Hepatocyte (in vitro differentiated cells): Measurements from ENCODE around the gene ANGPTL4. TPM values are rescaled to one million over a fixed set of nuclear protein-coding genes. Genes with fewer than 3 reads are reported as not detected.

Experiments
- DNase-seq: peaks from one replicate; pipeline ENCODE4 v3.0.0-alpha.2; 2016; ENCODE audit warnings: low spot score
- H2AFZ ChIP-seq: fragments of 200-600 bp; sonication (generic); 2 replicates; pipeline ENCODE4 v1.6.0; 2016; ENCODE audit warnings: antibody characterized with exemption, mild to moderate bottlenecking
- H3K27ac ChIP-seq: fragments of 200-600 bp; sonication (generic); 2 replicates; pipeline ENCODE4 v1.5.1; 2016; ENCODE audit warnings: mild to moderate bottlenecking
- H3K27me3 ChIP-seq: fragments of 200-600 bp; sonication (generic); 2 replicates; pipeline ENCODE4 v1.6.1; 2016
- H3K36me3 ChIP-seq: fragments of 200-600 bp; sonication (generic); replicated peaks from 2 replicates; pipeline ENCODE4 v1.5.1; 2016; ENCODE audit warnings: low read depth; ENCODE audit not compliant: insufficient read depth
- H3K4me1 ChIP-seq: fragments of 200-600 bp; sonication (generic); 2 replicates; pipeline ENCODE4 v1.5.1; 2016; ENCODE audit warnings: mild to moderate bottlenecking, moderate library complexity; ENCODE audit not compliant: insufficient read depth
- H3K4me2 ChIP-seq: fragments of 200-600 bp; sonication (generic); 2 replicates; pipeline ENCODE4 v1.6.0; 2016
- H3K4me3 ChIP-seq: fragments of 200-600 bp; sonication (generic); 2 replicates; pipeline ENCODE4 v1.5.1; 2016; ENCODE audit warnings: mild to moderate bottlenecking
- H3K79me2 ChIP-seq: fragments of 200-600 bp; sonication (generic); 2 replicates; pipeline ENCODE4 v1.6.0; 2017; ENCODE audit warnings: mild to moderate bottlenecking
- H3K9me2 ChIP-seq: fragments of 200-600 bp; sonication (generic); replicated peaks from 2 replicates; pipeline ENCODE4 v1.6.0; 2017; ENCODE audit warnings: mild to moderate bottlenecking; ENCODE audit not compliant: insufficient read depth
- H3K9me3 ChIP-seq: fragments of 200-600 bp; sonication (generic); 2 replicates; pipeline ENCODE4 v1.5.1; 2016; ENCODE audit warnings: low read depth, mild to moderate bottlenecking
- H4K20me1 ChIP-seq: fragments of 200-600 bp; sonication (generic); 2 replicates; pipeline ENCODE4 v1.6.0; 2016; ENCODE audit warnings: mild to moderate bottlenecking; ENCODE audit not compliant: insufficient read depth, poor library complexity, severe bottlenecking
- CTCF ChIP-seq: fragments of 200-600 bp; sonication (generic); IDR thresholded peaks from 2 replicates; pipeline ENCODE4 v1.5.1; 2016; ENCODE audit warnings: antibody characterized with exemption, mild to moderate bottlenecking; ENCODE audit not compliant: poor library complexity
- EZH2 ChIP-seq: fragments of 200-600 bp; sonication (generic); IDR thresholded peaks from 2 replicates; pipeline ENCODE4 v1.6.1; 2016; ENCODE audit warnings: antibody characterized with exemption, mild to moderate bottlenecking, borderline replicate concordance
- EZH2phosphoT487 ChIP-seq: fragments of 200-600 bp; sonication (generic); IDR thresholded peaks from one replicate; pipeline ENCODE4 v1.6.1; 2018; ENCODE audit warnings: antibody characterized with exemption, mild to moderate bottlenecking, low read depth, moderate library complexity; ENCODE audit not compliant: unreplicated experiment, severe bottlenecking
- WGBS: methylation state at CpG from one replicate; pipeline ENCODE4 v1.1.6; 2016; ENCODE audit warnings: low lambda C conversion rate; ENCODE audit errors: missing lambda C conversion rate; 5-methylcytosine and 5-hydroxymethylcytosine counted together
- polyA plus RNA-seq: library from polyadenylated mRNA; unstranded; fragments of >200 nt; fragmentation: Nextera tagmentation; extraction: Ambion mirVana; gene quantifications from 2 replicates; pipeline ENCODE4 v1.2.1, GENCODE V29; 2016
- total RNA-seq: library from RNA; depleted of rRNA; stranded (reverse); fragments of >200 nt; gene quantifications from 2 replicates; pipeline ENCODE4 v1.2.3, GENCODE V29; 2014

The ANGPTL4 gene
- total and polyA plus RNA-seq, 2 experiments from 2014 or later = 14.7 to 23.4 TPM

GRCh38 chr19:8336660-8337059, 27.3 kb upstream of the ANGPTL4 start:
- H2AFZ ChIP-seq = no peak overlapping the region
- H3K4me3 ChIP-seq = no peak overlapping the region
- no peak overlapping the region for H3K4me2 ChIP-seq
- H3K4me1 ChIP-seq = peaks cover 10% of the 10 kb centered on the region
- no peaks in the 10 kb centered on the region for H3K79me2 ChIP-seq
- 88% methylated on average over 7 of the region's 8 CpGs for whole genome bisulfite sequencing
- no peaks in the 10 kb centered on the region for H3K36me3 ChIP-seq
- no peak for TF ChIP-seq CTCF
- no peak for TF ChIP-seq EZH2phosphoT487
- TF ChIP-seq EZH2 = no peak
- peaks cover 41% of the 10 kb centered on the region for H3K27me3 ChIP-seq
- H4K20me1 ChIP-seq = no peaks in the 10 kb centered on the region
- no peak overlapping the region for H3K27ac ChIP-seq
- no peak for DNase-seq
- no peaks in the 10 kb centered on the region for H3K9me3 ChIP-seq
- no peaks in the 10 kb centered on the region for H3K9me2 ChIP-seq

DNA sequence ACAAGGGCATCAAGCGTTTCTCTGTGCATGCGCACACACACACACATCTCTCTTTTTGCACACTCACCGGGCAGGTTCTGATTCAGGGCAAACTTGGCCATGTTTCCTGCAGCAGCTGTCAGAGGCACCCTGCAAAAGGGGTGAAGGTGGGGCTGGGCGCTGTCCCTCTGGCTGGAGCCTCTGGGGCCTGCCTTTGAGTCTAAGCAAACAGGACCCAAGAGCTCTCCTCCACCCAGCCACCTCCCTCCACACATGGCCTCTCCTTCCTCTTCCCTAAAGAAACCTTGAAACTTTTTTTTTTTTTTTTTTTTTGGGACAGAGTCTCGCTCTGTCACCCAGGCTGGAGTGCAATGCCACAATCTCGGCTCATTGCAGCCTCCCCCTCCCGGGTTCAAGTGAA, 26.2 kb upstream of the ANGPTL4 start:
- no peak overlapping the region for H3K4me2 ChIP-seq
- H3K27ac ChIP-seq = no peak overlapping the region
- no peaks in the 10 kb centered on the region for H4K20me1 ChIP-seq
- no peak for DNase-seq
- H3K27me3 ChIP-seq = peaks cover 44% of the 10 kb centered on the region
- H3K4me1 ChIP-seq = peaks cover 10% of the 10 kb centered on the region
- no peaks in the 10 kb centered on the region for H3K9me2 ChIP-seq
- H3K36me3 ChIP-seq = no peaks in the 10 kb centered on the region
- TF ChIP-seq EZH2 = no peak
- no peak for TF ChIP-seq EZH2phosphoT487
- TF ChIP-seq CTCF = no peak
- no peak overlapping the region for H2AFZ ChIP-seq
- H3K79me2 ChIP-seq = no peaks in the 10 kb centered on the region
- H3K9me3 ChIP-seq = no peaks in the 10 kb centered on the region
- WGBS = 86% methylated on average over 7 of the region's 7 CpGs
- H3K4me3 ChIP-seq = no peak overlapping the region

DNA sequence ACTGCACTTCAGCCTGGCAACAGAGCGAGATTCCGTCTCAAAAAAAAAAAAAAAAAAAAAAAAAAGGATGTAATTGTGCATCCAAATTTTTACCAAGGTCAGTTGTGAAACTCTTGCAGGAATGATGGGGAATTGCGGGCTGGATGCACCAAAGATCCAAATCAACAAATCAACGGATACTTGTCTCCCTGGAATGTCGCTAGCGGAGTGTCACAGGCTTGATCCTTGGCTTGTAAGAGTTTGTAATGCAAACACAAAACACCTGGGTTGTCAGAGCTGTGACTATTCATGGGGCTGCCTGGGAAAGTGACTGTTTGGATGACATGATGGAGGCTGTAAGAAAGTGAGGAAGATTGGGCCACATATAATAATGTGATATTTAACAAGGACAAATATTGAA, 25.1 kb upstream of the ANGPTL4 start:
- H3K79me2 ChIP-seq = no peaks in the 10 kb centered on the region
- TF ChIP-seq CTCF = no peak
- no peak for TF ChIP-seq EZH2
- no peak for TF ChIP-seq EZH2phosphoT487
- H2AFZ ChIP-seq = no peak overlapping the region
- no peaks in the 10 kb centered on the region for H3K36me3 ChIP-seq
- no peak overlapping the region for H3K4me3 ChIP-seq
- 61% methylated on average over 4 of the region's 6 CpGs for WGBS
- DNase-seq = no peak
- no peaks in the 10 kb centered on the region for H3K9me2 ChIP-seq
- H3K27ac ChIP-seq = no peak overlapping the region
- H3K4me2 ChIP-seq = no peak overlapping the region
- no peaks in the 10 kb centered on the region for H4K20me1 ChIP-seq
- peaks cover 37% of the 10 kb centered on the region for H3K27me3 ChIP-seq
- H3K4me1 ChIP-seq = peaks cover 8% of the 10 kb centered on the region
- H3K9me3 ChIP-seq = no peaks in the 10 kb centered on the region
